AG04449 (cell line): Measurements from ENCODE around the gene DDO.

Source experiments
- CTCF ChIA-PET: fragments of 350-600 bp; formaldehyde crosslinking; extraction: SDS; loops from one replicate; lab custom pipeline; 2021; ENCODE audit warnings: antibody characterized with exemption; lab: Yijun Ruan, JAX
- POLR2A ChIA-PET: fragments of 400-600, 350-600 bp; formaldehyde crosslinking; extraction: SDS; loops from one replicate; lab custom pipeline; 2020; ENCODE audit warnings: antibody characterized with exemption, inconsistent platforms; lab: Yijun Ruan, JAX
- DNase-seq: peaks from one replicate; pipeline ENCODE4 v3.0.0-alpha.2; 2010; ENCODE audit warnings: low read depth, low spot score
- H3K4me3 ChIP-seq: 2 replicates; pipeline ENCODE4 v1.5.1; 2011; ENCODE audit warnings: low read depth, mild to moderate bottlenecking, control low read depth, low read length
- CTCF ChIP-seq: IDR thresholded peaks from one replicate; pipeline ENCODE4 v1.5.1; 2011; ENCODE audit warnings: mild to moderate bottlenecking, moderate library complexity, low read length, control low read depth, inconsistent platforms; ENCODE audit not compliant: insufficient read depth; ENCODE audit errors: missing control alignments

DDO gene

GRCh38 chr6:110360676-110361075, 54.7 kb downstream of the DDO start:
- TF ChIP-seq CTCF, result no peak
- CTCF ChIA-PET, result no interaction called here
- POLR2A ChIA-PET, result no interaction called here
- DNase-seq, result no peak
- H3K4me3 ChIP-seq, result no peak overlapping the region

- ChIA-PET CTCF (interaction anchor here (1.8 kb wide), 1 partner anchor 12 kb away, joined by 4 read pairs; no protein-coding TSS in a partner anchor), POLR2A (no interaction called here)
- no peak for DNase-seq
- no peak for TF ChIP-seq CTCF
- no peak overlapping the region for H3K4me3 ChIP-seq
Measured at GRCh38 chr6:110359556-110359955, 55.8 kb downstream of the DDO start.

- ChIA-PET POLR2A (no interaction called here), CTCF (interaction anchor here (1.8 kb wide), 1 partner anchor 11 kb away, joined by 4 read pairs; no protein-coding TSS in a partner anchor)
- no peak for DNase-seq
- H3K4me3 ChIP-seq, result no peak overlapping the region; the same call in 1 of the 2 replicates
- no peak for TF ChIP-seq CTCF
Measured at GRCh38 chr6:110358553-110359160, 56.7 kb downstream of the DDO start.

- POLR2A ChIA-PET, result interaction anchor here (0.7 kb wide), 1 partner anchor 918 kb away, joined by 3 read pairs; the partner anchor contains the start of genes PPIL6 and SMPD2
- no peak for DNase-seq
- no peak for TF ChIP-seq CTCF
- CTCF ChIA-PET, result interaction anchor here (1.8 kb wide), 1 partner anchor 10 kb away, joined by 4 read pairs; no protein-coding TSS in a partner anchor
- peak within 1 kb of the TSS; percentile 40 for H3K4me3 ChIP-seq
Measured at GRCh38 chr6:110357664-110358552, 57.5 kb downstream of the DDO start, which contains the start of gene METTL24. Gene METTL24, minus strand, starts transcription at chr6:110358349. Its CDS starts 77 bp downstream, at chr6:110358272.

GRCh38 chr6:110357298-110357663, 58.1 kb downstream of the DDO start:
- no peak for TF ChIP-seq CTCF
- DNase-seq, result no peak
- peak overlapping the region; percentile 40 for H3K4me3 ChIP-seq
- ChIA-PET CTCF (no interaction called here), POLR2A (interaction anchor here (0.7 kb wide), 1 partner anchor 917 kb away, joined by 3 read pairs; the partner anchor contains the start of genes PPIL6 and SMPD2)

- no peak for DNase-seq
Measured at GRCh38 chr6:110356778-110357177, 58.6 kb downstream of the DDO start.

More at GRCh38 chr6:110356778-110357177, 58.6 kb downstream of the DDO start:
- no peak overlapping the region for H3K4me3 ChIP-seq
- TF ChIP-seq CTCF, result no peak
- ChIA-PET CTCF (no interaction called here), POLR2A (no interaction called here)
